ENCODE data around the gene FOLR2.

DNA sequence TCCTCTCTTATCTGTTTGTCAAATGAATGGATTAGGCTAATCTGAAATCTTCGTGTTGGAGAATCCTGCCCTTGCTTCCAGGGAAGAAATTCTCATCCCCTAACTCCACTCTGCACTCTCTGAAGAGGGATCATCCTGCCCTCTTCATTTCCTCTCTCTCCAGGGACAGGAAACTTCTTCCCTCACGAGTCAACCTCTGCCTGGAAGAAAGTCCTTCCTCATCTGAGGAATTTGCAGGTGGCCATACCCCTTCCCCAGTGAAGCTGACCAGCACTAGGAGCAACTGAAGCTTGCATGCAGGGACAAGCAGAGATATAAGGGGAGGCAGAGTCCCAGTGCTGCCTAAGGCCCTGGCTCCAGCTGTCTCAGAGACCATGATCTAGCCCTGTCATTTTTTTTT, 31.0 kb downstream of the FOLR2 start:
- TF ChIP-seq, protein P1, sequence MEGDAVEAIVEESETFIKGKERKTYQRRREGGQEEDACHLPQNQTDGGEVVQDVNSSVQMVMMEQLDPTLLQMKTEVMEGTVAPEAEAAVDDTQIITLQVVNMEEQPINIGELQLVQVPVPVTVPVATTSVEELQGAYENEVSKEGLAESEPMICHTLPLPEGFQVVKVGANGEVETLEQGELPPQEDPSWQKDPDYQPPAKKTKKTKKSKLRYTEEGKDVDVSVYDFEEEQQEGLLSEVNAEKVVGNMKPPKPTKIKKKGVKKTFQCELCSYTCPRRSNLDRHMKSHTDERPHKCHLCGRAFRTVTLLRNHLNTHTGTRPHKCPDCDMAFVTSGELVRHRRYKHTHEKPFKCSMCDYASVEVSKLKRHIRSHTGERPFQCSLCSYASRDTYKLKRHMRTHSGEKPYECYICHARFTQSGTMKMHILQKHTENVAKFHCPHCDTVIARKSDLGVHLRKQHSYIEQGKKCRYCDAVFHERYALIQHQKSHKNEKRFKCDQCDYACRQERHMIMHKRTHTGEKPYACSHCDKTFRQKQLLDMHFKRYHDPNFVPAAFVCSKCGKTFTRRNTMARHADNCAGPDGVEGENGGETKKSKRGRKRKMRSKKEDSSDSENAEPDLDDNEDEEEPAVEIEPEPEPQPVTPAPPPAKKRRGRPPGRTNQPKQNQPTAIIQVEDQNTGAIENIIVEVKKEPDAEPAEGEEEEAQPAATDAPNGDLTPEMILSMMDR (IDR thresholded peaks at IDR 0.05 in 2 of 3, conservative IDR thresholded peaks at IDR 0.05 in 1 of 3; ENCODE audit: borderline replicate concordance in 1 of 3, insufficient read depth in 1 of 3, low read depth in 2 of 3, low read length in 2 of 3), result no peak
- TF ChIP-seq EZH2phosphoT487 (IDR thresholded peaks at IDR 0.05; ENCODE audit: borderline replicate concordance) (no peak), EZH2 (IDR thresholded peaks at IDR 0.05) (no peak), CEBPB (IDR thresholded peaks at IDR 0.05; ENCODE audit: low read depth) (no peak), POLR2A (IDR thresholded peaks at IDR 0.05; ENCODE audit: borderline replicate concordance, extremely low read depth, insufficient read depth, insufficient read length) (no peak), JUND (IDR thresholded peaks at IDR 0.05) (no peak), RAD21 (IDR thresholded peaks at IDR 0.05; ENCODE audit: low read depth) (no peak), ZFX (IDR thresholded peaks at IDR 0.05) (no peak), POLR2AphosphoS5 (IDR thresholded peaks at IDR 0.05; ENCODE audit: low read depth, low read length) (no peak), CBX3 (IDR thresholded peaks at IDR 0.05; ENCODE audit: low read depth) (no peak), SIN3A (IDR thresholded peaks at IDR 0.05; ENCODE audit: low read depth) (no peak)
- TF ChIP-seq, protein P2, sequence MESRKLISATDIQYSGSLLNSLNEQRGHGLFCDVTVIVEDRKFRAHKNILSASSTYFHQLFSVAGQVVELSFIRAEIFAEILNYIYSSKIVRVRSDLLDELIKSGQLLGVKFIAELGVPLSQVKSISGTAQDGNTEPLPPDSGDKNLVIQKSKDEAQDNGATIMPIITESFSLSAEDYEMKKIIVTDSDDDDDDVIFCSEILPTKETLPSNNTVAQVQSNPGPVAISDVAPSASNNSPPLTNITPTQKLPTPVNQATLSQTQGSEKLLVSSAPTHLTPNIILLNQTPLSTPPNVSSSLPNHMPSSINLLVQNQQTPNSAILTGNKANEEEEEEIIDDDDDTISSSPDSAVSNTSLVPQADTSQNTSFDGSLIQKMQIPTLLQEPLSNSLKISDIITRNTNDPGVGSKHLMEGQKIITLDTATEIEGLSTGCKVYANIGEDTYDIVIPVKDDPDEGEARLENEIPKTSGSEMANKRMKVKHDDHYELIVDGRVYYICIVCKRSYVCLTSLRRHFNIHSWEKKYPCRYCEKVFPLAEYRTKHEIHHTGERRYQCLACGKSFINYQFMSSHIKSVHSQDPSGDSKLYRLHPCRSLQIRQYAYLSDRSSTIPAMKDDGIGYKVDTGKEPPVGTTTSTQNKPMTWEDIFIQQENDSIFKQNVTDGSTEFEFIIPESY (IDR thresholded peaks at IDR 0.05; ENCODE audit: extremely low read depth, insufficient replicate concordance, low read length), result no peak
- TF ChIP-seq, protein P3, sequence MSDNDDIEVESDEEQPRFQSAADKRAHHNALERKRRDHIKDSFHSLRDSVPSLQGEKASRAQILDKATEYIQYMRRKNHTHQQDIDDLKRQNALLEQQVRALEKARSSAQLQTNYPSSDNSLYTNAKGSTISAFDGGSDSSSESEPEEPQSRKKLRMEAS (IDR thresholded peaks at IDR 0.05), result no peak
- TF ChIP-seq, protein P4, sequence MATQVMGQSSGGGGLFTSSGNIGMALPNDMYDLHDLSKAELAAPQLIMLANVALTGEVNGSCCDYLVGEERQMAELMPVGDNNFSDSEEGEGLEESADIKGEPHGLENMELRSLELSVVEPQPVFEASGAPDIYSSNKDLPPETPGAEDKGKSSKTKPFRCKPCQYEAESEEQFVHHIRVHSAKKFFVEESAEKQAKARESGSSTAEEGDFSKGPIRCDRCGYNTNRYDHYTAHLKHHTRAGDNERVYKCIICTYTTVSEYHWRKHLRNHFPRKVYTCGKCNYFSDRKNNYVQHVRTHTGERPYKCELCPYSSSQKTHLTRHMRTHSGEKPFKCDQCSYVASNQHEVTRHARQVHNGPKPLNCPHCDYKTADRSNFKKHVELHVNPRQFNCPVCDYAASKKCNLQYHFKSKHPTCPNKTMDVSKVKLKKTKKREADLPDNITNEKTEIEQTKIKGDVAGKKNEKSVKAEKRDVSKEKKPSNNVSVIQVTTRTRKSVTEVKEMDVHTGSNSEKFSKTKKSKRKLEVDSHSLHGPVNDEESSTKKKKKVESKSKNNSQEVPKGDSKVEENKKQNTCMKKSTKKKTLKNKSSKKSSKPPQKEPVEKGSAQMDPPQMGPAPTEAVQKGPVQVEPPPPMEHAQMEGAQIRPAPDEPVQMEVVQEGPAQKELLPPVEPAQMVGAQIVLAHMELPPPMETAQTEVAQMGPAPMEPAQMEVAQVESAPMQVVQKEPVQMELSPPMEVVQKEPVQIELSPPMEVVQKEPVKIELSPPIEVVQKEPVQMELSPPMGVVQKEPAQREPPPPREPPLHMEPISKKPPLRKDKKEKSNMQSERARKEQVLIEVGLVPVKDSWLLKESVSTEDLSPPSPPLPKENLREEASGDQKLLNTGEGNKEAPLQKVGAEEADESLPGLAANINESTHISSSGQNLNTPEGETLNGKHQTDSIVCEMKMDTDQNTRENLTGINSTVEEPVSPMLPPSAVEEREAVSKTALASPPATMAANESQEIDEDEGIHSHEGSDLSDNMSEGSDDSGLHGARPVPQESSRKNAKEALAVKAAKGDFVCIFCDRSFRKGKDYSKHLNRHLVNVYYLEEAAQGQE (IDR thresholded peaks at IDR 0.05; ENCODE audit: low read depth), result no peak
